ENCODE measurements around the gene LRP2.
"Not testable (repeated sequence)": the region's sequence is repeated elsewhere in the genome, so short reads cannot be mapped to it uniquely, and the experiment has no call there.

GRCh38 chr2:169304689-169305088 is 57.6 kb downstream of the LRP2 start:
- TF ChIP-seq CTCF, POLR2AphosphoS5, POLR2A, EP300 (IDR thresholded peaks at IDR 0.05): not testable (repeated sequence)

Data from suprapubic skin (tissue), 4 donors.